HG03039 (cell line): ENCODE measurements around the gene SLBP.

Experiments used
- ATAC-seq: cut with Tn5 transposase; IDR thresholded peaks from one replicate; pipeline ENCODE4 v1.9.1; 2021; ENCODE audit warnings: mild to moderate bottlenecking, moderate library complexity; ENCODE audit not compliant: unreplicated experiment

The SLBP gene

GRCh38 chr4:1658146-1658545 lies 54.0 kb downstream of the SLBP start:
- ATAC-seq, result no peak

DNA sequence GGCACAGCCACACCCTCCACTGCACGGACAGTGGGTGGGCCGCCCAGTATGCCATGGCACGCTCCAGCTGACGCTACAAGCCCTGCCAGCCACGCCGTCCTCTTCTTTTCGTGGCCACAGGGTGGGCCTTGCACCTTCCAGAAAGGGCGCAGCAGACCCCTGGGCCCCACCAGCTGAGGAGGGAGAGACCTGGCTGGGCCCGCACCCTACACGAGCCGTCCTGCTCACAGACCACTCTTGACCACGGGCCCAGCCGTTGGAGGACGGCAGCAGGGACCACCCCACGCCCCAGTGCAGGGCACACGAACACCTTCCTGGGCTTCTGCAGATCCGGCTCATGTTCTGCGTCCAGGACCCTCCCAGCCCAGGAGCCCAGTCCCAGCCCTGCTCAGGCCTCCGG lies 55.1 kb downstream of the SLBP start:
- ATAC-seq, result no peak

GRCh38 chr4:1656132-1656531 lies 56.0 kb downstream of the SLBP start:
- no peak for ATAC-seq

DNA sequence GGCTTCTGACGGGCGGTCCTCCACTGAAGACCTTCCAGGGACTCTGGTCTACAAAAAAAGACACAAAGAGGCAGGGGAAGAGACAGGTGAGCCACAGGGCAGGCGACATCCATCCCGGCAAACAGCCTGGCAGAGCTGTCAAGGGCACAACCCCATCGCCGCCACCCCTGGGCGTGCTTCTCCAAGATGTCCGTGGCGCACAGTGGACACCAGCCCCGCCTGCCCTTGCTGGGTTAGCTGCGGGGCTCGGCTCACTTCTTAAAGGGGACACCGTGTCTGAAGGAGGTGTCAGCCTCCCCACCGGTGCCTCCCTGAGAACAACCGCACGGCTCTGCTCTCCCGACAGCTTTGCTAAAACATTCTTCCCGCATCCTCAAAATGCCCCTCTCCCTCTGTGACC lies 56.4 kb downstream of the SLBP start:
- ATAC-seq, result no peak

DNA sequence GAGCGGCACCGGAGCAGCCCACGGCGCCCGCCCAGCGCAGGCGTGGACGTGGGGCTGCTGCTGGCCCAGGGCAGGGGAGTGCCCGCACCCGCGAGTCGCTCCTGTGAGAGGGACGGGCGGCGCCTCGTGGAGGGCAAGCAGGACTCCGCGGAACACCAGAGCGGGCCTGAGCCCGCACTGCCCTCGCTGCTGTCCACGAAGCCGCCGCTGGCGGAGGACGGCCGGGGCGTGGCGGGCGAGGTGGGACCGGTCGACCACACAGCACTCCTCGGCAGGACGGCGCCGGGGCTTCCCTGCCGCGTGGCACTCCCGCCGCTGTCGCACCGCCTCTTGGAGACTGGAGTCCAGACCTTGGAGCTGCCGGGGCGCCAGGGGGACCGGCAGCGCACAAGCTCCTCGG lies 57.0 kb downstream of the SLBP start:
- ATAC-seq, result no peak

DNA sequence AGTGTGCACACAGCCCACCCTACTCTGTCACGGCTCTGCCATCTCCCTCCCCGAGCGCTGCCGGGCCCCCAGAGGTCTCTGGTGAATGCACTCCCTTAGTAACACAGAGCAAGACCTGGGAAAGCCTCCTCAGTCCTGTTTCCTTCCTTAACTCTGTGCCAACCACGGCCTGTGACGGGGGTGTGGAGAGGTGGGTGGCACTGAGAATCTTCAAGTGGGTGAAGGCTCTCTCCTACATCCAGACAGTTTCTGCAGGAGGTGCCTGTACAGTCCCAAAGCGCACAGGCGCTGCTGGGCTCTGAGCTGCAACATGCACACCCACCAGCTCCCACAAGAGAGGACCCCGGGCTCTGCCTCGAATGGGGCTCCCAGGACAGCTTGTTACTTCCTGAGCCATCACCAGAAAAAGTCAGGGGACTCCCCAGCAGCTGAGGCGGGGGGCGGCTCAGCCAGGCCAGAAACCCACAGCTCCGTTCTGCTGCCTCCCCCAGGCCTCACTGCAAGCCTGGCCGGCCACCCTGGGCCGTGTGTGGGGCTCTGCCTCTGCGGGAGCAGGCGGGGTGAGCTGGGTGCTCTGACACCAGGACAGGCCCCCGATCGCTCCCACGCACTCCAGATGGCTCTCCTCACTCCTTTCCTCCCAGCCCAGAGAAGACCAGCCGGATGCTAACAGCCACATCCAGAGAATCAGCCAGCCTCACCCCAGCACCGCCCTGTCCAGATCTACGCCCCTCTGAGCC lies 57.7 kb downstream of the SLBP start:
- no peak for ATAC-seq

- no peak for ATAC-seq
These were observed 58.3 kb downstream of the SLBP start for GRCh38 chr4:1653776-1654175.

DNA sequence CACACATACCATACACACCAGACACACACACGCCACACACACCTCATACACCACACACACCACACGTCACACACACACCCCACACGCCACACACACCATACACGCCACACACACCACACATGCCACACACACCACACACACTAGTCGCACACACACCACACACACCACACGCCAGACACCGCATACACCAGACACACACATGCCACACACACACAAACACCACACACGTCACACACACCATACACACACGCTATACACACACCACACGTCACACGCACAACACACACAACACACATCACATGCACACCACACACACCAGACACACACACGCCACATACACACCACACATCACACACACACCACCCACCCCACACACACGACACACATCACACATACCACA lies 60.0 kb downstream of the SLBP start:
- ATAC-seq, result no peak

DNA sequence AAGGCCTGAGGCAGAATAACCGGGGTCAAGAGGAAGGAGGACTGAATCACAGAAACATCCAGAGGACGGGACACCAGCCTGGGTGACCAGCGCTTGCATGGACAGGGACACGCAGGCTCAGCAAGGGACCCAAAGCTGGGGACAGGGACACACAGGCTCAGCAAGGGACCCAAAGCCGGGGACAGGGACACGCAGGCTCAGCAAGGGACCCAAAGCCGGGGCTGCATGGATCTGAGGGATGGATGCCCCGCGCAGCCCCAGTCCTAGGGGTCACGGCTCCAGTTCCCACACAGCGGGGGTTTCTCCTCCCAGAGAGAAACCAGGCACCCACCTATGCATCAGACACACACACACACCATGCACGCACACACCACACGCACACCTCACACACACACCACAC lies 60.5 kb downstream of the SLBP start:
- ATAC-seq, result no peak

DNA sequence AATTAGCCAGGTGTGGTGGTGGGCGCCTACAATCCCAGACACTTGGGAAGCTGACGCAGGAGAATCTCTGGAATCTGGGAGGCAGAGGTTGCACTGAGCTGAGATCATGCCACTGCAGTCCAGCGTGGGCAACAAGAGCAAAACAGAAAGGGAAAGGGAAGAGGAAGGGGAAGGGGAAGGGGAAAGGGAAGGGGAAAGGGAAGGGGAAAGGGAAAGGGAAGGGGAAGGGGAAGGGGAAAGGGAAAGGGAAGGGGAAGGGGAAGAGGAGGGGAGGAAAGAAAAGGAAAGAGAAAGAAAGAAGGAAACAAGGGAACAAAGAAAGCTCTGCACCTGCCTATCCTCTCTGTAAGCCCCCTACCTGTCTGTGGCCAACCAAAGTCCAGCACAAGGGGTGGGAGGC lies 63.2 kb downstream of the SLBP start:
- no peak for ATAC-seq

- ATAC-seq, result no peak
These were observed 64.7 kb downstream of the SLBP start for GRCh38 chr4:1647432-1647831.

DNA sequence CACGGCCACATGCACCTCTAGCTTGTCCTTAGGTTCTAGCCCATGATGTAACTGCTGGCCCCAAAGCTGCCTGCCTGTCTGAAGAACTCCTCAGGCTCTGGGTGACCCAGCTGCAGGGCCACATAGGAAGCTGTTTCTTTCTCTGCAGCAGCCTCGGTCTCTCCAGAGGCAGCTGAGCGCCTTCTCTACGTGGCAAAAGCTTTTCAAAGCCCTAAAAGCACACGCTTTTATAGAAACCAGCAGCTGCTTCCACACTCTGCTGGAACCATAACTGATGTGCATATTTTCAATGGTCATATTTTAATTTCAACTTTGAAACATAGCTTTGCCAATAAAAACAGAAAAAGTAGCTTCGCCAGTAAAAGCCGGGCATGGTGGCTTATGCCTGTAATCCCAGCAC lies 65.4 kb downstream of the SLBP start:
- no peak for ATAC-seq

DNA sequence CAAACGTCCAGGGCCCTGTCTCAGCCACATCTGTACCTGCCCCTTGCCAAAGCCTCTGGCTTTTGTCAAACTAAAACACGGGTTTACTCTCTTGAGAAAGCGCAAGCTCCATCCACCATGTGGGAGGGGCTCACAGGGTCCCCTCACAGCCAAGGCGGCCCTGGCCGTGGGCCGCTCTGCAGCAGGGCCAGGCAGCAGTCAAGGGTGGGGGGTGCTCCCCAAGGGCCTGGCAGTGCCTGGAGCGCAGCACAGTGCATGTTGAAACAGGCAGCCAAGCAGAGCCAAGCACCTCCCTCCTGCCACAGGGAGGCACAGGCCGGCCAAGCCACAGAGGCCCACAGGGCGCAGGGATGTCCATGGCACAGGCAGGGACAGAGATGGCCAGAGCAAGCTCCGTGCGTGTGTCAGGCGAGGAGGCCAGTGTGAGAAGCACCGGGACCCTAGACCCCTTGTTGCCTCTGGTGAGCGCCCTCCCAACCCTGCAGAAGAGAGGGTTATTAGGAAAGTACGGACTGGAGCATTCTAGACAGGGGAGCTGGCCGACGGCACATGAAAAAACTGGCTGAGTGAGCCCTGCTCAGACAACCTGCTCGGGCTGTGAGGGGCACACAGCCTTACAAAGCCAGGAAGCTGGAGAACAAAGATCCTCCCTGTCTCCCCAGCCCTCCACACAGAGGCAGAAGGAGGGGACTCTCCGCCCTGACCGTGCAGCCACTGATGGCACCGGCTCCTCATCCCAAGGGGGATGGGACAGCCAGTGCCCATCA lies 67.0 kb downstream of the SLBP start:
- ATAC-seq, result no peak

DNA sequence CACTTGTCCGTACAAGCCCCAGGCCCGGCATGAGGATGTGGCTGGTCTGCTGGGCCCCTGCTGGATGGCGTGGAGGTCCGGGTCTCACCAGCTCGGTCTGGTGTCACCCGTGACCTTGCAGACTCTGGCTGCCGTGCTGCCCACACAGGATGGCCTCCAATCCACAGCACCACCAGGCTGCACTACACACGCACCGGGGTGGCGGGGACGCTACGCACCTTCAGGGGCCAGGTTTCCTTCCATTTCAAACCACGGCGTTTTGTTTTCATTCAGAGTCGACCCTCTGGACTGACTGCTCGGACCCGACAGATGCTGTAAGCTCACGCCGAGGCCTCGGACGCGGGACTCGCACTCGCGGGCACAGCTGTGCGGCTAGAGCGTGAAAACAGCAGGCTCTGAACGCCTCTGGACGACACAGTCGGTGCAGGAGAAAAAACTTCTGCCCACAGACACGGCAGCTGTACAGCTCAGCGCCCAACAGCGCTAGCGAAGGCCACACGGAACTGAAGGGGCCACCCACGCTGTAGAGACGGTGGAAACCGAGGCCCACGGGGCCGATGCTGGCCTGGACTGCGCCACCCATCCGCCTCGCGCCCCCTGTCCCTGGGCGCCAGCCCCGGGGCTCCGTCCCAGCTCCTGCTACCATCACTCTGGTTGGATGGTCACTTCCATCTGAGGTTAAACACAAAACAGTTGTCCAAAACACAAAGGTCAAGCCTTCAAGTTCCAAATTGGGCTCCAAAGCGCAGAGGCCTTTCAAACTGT lies 68.0 kb downstream of the SLBP start:
- ATAC-seq, result no peak
